ENCODE results near the gene NUMBL. TPM values are rescaled to one million over a fixed set of nuclear protein-coding genes. Genes with fewer than 3 reads are reported as not detected.
"Not testable (repeated sequence)": the region's sequence is repeated elsewhere in the genome, so short reads cannot be mapped to it uniquely, and the experiment has no call there.

Gene NUMBL
- total RNA-seq, result 18.2 TPM

DNA sequence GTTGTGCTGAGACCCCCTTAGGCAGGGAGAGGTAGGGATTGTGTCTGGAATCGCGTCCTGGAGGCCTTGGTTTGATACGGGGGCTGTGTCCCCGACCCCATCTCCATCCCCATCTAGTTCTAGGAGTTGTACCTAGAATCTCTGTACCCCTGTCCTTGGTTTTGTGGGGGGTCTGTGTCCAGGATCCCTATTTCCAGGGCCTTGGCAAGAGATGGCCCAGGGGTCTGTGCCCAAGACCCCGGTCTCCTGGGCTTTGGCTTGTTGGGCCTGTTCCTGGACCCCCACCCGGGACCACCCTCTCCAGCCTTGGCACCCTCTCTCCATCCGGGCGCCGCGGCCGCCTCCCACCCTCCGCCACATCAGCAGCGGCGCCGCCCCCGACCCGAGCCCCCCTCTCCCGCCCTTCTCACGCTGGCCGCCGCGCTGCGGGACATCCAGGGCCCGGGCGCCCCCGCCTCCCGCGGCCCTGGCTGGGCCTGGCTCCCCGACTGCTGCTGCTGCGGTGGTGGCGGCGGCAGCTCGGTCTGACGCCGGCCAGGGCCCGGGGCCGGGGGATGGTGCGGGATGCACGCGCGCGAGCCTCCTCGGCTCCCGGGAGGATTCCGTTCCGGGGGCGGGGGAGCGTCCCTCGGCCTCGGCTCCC lies at the start of gene NUMBL:
Gene NUMBL (minus strand): TSS at position 602 of the 643 bp plus-strand sequence. CDS start 168 bp downstream, at position 434.
- no peak for DNase-seq

DNA sequence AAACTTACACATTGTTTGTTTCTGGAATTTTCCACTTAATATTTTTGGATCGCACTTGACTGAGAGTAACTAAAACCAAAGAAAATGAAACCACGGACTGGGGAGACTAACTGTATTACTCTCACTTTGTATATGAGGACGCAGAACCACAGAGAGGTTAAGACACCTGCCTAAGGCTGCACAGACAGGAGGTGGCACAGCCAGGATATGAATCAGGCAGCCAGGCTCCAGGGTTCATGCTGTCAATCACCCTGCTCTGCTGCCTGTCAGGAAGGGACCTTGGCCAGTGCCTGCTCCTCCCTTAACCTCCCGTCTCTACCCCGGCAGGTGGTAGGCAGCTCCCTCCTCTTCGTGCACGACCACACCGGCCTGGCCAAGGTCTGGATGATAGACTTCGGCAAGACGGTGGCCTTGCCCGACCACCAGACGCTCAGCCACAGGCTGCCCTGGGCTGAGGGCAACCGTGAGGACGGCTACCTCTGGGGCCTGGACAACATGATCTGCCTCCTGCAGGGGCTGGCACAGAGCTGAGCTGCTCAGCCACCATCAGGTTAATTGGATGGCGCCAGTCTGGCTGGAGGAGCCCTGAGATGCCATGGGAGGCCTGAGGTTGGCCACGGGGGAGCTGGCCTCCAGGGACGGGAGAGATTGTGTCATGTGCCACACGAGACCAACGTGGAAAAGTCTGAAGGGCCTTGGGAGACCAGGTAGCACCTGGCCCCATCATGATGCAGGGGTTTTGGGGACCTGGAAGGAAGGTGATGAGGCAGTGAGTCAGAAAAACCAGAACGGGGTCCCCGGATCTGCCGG lies 48.8 kb upstream of the NUMBL start:
- no peak for DNase-seq

DNA sequence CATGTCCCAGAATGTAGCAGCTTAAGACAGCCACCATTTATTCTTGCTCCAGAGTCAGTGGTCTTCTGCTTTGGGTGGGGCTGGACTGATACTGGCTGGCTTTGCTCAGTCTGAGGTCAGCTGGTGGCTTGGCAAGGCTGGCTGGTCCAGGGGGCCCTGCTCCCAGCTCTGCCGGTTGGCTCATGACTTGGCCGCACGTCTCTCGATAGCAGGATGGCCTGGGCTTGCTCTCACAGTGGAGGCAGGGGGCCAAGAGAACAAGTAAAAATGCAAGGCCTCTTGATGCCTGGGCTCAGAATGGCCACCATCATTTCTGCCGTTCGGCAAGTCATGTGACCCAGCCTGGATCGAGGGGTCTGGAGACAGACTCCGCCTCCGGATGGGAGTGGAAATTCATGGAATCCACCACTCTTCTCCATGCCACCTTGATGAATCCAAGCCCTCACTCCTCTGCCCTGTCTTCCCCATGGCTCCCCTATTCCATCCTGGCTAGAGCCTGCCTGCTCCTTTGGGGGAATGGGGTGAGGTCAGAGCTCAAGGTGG lies 46.7 kb upstream of the NUMBL start:
- no peak for DNase-seq

DNA sequence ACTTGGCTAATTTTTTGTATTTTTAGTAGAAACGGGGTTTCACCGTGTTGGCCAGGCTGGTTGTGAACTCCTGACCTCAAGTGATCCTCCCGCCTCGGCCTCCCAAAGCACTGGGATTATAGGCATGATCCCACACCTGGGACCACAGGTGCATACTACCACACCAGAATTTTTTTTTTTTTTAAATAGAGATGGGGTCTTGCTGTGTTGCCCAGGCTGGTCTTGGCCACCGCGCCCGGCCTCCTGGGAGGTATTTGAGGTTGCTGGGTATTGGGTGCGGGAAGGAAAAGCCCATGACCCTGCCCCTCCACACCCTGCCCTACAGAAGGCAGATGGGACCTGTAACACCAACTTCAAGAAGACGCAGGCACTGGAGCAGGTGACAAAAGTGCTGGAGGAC lies 46.2 kb upstream of the NUMBL start:
- no peak for DNase-seq

DNA sequence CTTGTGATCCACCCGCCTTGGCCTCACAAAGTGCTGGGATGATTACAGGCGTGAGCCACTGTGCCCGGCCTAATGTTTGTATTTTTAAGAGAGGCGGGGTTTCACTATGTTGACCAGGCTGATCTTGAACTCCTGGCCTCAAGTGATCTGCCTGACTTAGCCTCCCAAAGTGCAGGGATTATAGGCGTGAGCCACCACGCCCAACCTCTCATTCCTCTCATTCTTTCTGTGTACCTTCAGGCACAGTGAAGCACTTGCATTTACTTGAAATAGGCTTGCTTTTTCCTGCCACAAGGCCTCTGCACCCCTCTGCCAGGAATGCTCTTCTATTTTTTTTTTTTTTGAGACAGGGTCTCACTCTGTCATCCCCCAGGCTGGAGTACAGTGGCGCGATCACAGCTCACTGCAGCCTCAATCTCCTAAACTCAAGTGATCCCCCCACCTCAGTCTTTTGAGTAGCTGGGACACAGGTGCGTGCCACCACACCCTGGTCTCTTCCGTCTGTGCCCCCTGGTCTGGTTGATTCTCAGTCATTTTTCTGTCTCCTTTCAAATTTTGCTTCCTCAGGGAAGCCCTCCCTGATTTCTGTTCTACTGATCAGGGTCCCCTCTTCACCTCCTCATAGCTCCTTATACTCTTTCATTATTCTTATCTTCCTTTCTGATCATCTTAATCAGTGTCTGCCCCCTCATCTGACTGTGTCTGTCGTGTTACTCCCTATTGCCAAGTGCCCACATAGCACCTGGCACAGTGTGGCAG lies 44.7 kb upstream of the NUMBL start:
- DNase-seq, result no peak

DNA sequence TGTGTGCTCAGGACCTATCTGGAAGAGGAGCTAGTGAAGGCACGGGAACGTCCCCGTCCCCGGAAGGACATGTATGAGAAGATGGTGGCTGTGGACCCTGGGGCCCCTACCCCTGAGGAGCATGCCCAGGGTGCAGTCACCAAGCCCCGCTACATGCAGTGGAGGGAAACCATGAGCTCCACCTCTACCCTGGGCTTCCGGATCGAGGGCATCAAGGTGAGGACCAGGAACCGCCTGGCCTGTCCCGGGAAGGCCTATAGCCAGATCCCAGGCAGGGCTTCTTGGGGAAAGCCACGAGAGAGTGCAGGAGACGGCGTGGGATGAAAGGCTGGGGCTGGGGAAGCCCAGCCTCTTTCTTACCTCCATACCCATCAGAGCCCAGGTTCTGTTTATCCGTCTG lies 42.7 kb upstream of the NUMBL start:
- DNase-seq, result no peak

DNA sequence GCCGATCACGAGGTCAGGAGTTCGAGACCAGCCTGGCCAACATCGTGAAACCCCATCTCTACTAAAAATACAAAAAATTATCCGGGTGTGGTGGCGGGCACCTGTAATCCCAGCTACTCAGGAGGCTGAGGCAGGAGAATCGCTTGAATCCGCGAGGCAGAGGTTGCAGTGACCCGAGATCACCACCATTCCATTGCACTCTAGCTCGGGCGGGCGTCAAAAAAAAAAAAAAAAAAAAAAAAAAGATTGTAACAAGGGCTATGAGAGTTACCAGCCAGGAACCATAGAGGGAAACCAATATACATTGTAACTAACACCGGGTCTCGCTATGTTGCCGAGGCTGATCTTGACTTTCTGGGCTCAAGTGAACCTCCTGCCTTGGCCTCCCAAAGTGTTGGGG lies 41.9 kb upstream of the NUMBL start:
- not testable (repeated sequence) for DNase-seq

DNA sequence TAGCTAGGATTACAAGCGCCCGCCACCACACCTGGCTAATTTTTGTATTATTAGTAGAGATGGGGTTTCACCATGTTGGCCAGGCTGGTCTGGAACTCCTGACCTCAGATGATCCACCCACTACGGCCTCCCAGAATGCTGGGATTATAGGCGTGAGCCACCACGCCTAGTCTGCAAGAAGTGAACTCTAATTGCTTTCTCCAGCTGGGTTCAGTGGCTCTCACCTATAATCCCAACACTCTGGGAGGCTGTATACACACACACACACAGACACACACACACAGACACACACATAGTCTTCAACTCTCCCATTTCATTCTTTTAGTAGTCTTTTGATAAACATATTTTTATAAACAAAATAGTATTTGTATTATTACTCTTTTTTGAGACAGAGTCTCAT lies 39.6 kb upstream of the NUMBL start:
- not testable (repeated sequence) for DNase-seq

DNA sequence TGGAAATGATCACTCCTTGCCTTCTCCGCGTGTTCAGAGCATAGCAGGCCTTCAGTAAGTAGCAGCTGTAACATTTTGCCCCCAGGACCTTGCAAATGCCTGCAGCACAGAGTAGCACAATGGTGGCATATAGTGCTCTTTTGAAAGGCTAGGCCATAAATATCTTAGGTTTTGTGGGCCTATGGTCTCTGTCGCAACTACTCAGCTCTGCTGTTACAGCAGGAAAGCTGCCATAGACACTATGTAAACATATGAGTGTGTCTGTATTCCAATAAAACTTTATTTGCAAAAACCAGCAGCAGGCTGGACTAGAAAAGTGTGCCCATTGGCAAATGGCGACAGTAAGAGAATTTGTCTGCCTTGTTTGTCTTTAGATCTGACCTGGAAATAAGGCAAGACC lies 35.8 kb upstream of the NUMBL start:
- DNase-seq, result no peak

DNA sequence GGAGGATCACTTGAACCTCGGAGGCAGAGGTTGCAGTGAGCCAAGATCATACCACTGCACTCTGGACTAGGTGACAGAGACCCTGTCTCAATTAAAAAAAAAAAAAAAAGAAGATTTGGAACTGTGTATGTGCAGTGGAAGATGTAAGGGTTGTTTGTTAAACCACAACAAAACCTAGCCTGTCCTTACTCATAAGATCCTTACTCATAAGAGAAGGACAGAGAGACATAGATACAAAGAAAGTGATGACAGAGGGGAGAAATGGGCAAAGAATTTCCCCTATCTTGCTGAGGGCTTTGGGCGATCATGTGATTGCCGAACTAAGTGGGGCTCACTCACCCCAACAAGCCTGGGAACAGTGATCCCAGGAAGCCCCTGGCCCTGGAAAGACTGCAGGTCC lies 34.4 kb upstream of the NUMBL start:
- no peak for DNase-seq

DNA sequence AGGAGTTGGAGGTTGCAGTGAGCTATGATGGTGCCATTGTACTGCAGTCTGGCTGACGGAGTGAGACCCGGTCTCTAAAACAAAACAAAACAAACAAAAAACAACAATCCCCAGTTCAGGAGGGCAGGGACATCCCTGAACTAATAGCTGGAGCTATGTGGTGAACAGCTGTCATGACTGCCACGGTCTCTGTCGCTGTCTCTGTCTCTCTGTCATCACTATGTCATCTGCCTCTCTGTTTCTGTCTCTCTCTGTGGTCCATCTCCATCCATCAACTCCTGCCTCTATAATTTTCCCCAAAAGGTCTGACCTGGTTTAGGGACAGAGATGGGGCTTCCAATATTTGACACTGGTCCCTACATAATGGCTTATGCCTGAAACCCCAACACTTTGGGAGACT lies 33.9 kb upstream of the NUMBL start:
- DNase-seq, result no peak

DNA sequence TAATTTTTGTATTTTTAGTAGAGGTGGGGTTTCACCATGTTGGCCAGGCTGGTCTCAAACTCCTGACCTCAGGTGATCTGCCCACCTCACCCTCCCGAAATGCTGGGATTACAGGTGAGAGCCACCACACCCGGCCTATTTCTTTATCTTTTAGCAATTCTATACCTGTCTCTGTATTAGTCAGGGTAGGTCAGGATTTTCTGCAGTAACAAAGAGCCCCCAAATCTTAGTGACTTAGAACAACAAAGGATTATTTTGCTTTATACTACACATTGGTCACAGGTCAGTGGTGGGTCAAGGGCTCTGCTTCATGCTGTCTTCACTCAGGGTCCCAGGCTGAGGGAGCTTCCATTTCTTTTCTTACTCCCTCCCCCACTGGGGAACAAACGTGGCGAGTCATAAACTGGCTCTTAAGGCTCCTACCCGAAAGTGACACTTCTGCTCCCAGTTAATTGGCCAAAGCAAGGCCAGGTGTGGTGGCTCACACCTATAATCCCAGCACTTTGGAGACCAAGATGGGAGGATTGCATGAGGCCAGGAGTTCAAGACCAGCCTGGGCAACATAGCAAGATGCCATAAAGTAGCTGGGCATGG lies 33.3 kb upstream of the NUMBL start:
- no peak for DNase-seq

DNA sequence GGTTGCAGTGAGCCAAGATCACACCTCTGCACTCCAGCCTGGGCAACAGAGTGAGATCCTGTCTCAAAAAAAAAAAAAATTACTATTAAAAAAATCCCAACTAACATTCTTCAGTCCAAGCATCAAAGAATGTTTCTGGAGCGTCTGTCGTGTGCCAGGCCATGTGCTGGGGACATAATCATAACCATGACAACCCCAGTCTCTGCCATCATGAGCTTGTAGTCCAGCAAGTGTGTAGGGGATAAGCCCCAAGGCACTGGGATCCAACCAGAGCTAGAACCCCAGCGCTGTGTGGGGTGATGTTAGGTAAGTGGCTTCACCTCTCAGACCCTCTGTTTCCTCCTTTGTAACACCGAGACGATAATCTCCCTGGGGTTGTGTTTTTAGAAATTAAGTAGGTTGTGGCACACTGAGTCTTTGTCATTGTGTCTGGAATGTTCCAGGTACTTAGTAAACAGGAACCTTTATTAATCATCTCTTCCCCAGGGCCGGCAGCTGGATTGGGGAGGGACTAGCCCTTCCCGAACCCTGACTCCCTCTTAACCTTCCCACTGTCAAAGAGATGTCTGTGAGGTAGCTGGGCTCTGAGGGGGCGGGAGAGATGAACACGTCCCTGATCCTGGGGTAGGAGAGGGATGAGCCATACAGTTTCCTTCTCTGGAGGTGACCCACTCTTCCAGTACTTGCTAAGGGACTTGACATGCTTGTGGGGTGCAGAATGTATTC lies 31.6 kb upstream of the NUMBL start:
- no peak for DNase-seq

DNA sequence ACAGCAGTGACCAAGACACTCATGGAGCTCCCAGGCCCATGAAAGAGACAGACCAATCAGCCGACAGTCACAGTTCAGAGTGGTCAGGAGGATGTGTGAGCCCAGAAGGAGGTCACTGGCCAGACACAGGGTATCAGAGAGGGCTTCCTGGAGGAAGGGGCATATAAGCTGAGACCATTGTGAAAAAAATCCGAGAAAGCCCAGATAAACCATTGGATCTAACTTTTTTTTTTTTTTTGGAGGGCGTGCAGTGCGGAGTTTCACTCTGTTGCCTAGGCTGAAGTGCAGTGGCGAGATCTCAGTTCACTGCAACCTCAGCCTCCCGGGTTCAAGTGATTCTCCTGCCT lies 30.7 kb upstream of the NUMBL start:
- DNase-seq, result no peak

DNA sequence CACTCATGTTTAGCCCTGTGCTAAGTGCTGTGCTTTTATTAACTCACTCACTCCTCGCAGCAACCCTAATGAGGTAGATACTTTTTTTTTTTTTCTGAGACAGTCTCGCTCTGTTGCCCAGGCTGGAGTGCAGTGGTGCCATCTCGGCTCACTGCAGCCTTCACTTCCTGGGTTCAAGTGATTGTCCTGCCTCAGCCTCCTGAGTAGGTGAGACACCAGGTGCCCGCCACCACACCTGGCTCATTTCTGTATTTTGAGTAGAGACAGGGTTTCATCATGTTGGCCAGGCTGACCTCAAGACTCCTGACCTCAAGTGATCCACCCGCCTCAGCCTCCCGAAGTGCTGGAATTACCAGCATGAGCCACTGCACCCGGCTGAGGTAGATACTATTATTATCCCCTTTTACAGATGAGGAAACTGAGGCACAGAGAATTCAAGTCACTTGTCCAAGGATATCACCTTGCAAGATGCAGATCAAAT lies 29.0 kb upstream of the NUMBL start:
- DNase-seq, result no peak

DNA sequence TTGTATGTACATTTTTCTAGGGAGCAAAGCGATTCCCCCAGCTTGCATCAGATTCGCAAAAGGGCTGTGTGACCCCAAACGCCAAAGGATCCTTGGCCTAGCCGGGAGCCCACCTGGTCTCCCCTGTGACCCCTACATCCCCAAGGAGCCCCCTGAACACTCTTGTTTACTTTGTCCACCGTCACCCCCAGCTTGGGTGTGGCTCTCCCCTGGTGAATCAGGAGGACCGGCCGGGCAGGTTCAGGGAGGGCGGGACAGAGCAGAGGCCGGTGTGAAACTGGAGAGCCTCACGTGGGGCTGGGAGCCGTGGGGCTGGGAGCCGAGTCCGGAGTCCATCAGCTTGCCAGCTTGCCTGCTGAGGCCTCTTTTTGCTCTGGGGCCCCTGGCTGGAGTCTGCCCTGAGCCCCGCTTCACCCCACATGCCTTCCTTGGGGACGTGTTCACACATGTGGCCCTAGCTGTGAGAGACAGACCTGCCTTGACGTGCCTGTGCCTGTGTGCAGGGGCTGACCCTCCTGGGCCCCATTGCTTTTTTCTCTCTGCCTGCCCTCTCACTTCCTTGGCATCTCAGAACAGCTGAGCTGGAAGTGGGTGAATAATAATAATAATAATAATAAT lies 28.4 kb upstream of the NUMBL start:
- DNase-seq, result no peak

DNA sequence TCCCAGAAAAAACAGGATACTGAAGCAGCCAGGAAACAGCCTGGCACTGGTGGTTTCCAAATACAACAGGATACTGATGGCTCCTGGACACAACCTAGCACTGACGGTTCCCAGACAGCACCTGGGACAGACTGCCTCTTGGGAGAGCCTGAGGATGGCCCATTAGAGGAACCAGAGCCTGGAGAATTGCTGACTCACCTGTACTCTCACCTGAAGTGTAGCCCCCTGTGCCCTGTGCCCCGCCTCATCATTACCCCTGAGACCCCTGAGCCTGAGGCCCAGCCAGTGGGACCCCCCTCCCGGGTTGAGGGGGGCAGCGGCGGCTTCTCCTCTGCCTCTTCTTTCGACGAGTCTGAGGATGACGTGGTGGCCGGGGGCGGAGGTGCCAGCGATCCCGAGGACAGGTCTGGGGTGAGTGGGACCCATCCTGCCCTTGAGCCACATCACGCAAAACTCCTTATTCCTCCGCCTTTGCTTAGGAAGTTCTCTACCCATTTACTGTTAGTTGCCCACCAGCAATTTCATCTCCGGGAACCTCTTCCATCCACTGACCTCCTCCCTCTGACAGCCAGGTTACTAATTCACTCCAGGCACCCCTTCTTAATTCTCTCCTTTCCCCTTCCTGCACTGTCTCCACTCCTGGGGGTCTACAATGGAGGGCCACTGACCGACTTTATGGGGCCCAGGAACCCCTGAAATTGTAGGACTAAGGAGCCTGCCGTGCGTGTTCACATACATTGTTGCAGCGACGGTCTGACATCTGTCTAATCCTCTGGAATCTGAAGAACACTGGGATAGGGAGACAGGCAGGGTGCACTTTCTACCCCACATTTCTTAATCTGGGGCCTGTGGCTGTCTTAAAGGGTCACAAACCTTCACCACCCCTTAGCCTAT lies 27.7 kb upstream of the NUMBL start:
- no peak for DNase-seq

DNA sequence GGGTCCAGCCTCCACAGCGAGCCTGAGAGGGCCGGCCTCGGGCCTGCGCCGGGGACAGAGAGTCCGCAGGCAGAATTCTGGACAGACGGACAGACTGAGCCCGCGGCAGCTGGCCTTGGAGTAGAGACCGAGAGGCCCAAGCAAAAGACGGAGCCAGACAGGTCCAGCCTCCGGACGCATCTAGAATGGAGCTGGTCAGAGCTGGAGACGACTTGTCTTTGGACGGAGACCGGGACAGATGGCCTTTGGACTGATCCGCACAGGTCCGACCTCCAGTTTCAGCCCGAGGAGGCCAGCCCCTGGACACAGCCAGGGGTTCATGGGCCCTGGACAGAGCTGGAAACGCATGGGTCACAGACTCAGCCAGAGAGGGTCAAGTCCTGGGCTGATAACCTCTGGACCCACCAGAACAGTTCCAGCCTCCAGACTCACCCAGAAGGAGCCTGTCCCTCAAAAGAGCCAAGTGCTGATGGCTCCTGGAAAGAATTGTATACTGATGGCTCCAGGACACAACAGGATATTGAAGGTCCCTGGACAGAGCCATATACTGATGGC lies 27.0 kb upstream of the NUMBL start:
- no peak for DNase-seq

DNA sequence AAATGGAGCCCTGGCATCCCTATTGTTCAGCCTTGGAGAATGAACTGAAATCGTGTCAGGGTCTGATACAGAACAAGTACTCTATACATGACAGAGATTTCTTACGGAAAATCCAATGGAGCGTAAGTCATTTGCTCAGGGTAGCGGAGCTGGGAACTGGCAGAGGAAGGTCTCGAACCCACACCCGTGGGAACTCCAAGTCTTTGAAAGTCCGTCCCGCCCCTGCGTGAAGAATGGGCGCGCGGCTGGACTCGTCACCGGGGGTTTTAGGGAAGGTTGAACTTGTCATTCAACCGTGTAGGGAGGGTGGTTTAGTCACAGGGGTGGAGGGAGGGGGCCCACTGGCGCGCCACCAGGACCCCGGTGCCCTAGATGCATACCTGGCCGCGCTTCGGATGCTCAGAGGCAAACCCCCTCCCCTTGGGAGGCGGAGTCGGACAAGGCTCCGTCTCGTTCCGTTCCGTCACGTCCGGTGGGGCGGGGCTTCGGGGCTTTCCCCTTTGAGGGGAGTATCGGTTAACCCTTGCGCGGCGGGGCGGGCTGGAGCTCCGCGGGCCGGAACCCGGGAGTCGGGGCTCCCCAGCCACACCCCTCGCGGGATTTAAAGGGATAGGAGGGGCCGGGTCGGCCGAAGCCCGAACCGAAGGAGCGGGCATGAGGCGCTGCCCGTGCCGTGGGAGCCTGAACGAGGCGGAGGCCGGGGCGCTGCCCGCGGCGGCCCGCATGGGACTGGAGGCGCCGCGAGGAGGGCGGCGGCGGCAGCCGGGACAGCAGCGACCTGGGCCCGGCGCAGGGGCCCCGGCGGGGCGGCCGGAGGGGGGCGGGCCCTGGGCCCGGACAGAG lies 26.3 kb upstream of the NUMBL start, which contains the start of the genes COQ8B and ITPKC:
Gene COQ8B (minus strand): TSS at position 405 of the 843 bp plus-strand sequence. CDS start 2,254 bp downstream, outside the sequence.
Gene ITPKC (plus strand): TSS at position 631 of the 843 bp plus-strand sequence. CDS start 24 bp downstream, at position 655.
- DNase-seq, result peak; percentile 99
